Activated T-cell treated with anti-CD3 and anti-CD28 coated beads, Interleukin-2, amount 50 U/mL, for 1 hour (primary cell): Measurements from ENCODE around the gene LIN7B.
"Not testable (repeated sequence)": the region's sequence is repeated elsewhere in the genome, so short reads cannot be mapped to it uniquely, and the experiment has no call there.

Experiments used
- DNase-seq: peaks from one replicate; pipeline ENCODE4 v3.0.0-alpha.2; 2020

Gene LIN7B

GRCh38 chr19:49119411-49120324 lies 5.5 kb downstream of the LIN7B start, which contains the start of gene PPFIA3:
PPFIA3 (plus strand) TSS chr19:49119544; CDS start chr19:49127874, 8,330 bp downstream.
- DNase-seq = peak; percentile 42

GRCh38 chr19:49120325-49120683 lies 6.1 kb downstream of the LIN7B start:
- no peak for DNase-seq

GRCh38 chr19:49120868-49121267 lies 6.7 kb downstream of the LIN7B start:
- DNase-seq = no peak

- DNase-seq = not testable (repeated sequence)
Observed at GRCh38 chr19:49121841-49122240, 7.7 kb downstream of the LIN7B start.

- not testable (repeated sequence) for DNase-seq
Observed at GRCh38 chr19:49123285-49123684, 9.1 kb downstream of the LIN7B start.

- DNase-seq = no peak
Observed at GRCh38 chr19:49125025-49125731, 11.0 kb downstream of the LIN7B start.

GRCh38 chr19:49126575-49126974 lies 12.4 kb downstream of the LIN7B start:
- DNase-seq = no peak

GRCh38 chr19:49127225-49127624 lies 13.1 kb downstream of the LIN7B start:
- not testable (repeated sequence) for DNase-seq

GRCh38 chr19:49127674-49128544 lies 13.7 kb downstream of the LIN7B start:
- DNase-seq = peak; percentile 96

GRCh38 chr19:49128545-49129237 lies 14.5 kb downstream of the LIN7B start:
- no peak for DNase-seq

GRCh38 chr19:49129238-49129583 lies 15.0 kb downstream of the LIN7B start:
- DNase-seq = no peak

- DNase-seq = no peak
Observed at GRCh38 chr19:49130325-49130724, 16.2 kb downstream of the LIN7B start.

- peak; percentile 62 for DNase-seq
Observed at GRCh38 chr19:49132974-49133609, 18.9 kb downstream of the LIN7B start.

- DNase-seq = peak; percentile 70
Observed at GRCh38 chr19:49133621-49134454, 19.7 kb downstream of the LIN7B start.

GRCh38 chr19:49135686-49136085 lies 21.5 kb downstream of the LIN7B start:
- DNase-seq = no peak

- no peak for DNase-seq
Observed at GRCh38 chr19:49136771-49137171, 22.6 kb downstream of the LIN7B start.

GRCh38 chr19:49140951-49141350 lies 26.8 kb downstream of the LIN7B start:
- DNase-seq = no peak

GRCh38 chr19:49141352-49141751 lies 27.2 kb downstream of the LIN7B start:
- DNase-seq = no peak

- DNase-seq = peak; percentile 57
Observed at GRCh38 chr19:49142866-49143335, 28.7 kb downstream of the LIN7B start.

GRCh38 chr19:49145573-49146407 lies 31.6 kb downstream of the LIN7B start:
- DNase-seq = peak; percentile 84
